Suprapubic skin (tissue), 4 donors: Measurements from ENCODE around the gene LPCAT1. TPM values are rescaled to one million over a fixed set of nuclear protein-coding genes. Genes with fewer than 3 reads are reported as not detected.

ENCODE experiments used
- DNase-seq, 2 donors: peaks; one replicate each; pipeline ENCODE4 v3.0.0-alpha.2; 2019; ENCODE audit warnings: low spot score in 2 of 2
- H3K27ac ChIP-seq: fragments of 200-600 bp; sonication (generic); one replicate; pipeline ENCODE4 v1.5.1; 2019
- H3K27me3 ChIP-seq: fragments of 200-600 bp; sonication (generic); one replicate; pipeline ENCODE4 v1.5.1; 2019
- H3K36me3 ChIP-seq: fragments of 200-600 bp; sonication (generic); one replicate; pipeline ENCODE4 v1.5.1; 2019
- H3K4me1 ChIP-seq: fragments of 200-600 bp; sonication (generic); one replicate; pipeline ENCODE4 v1.5.1; 2019
- H3K4me3 ChIP-seq: fragments of 200-600 bp; sonication (generic); one replicate; pipeline ENCODE4 v1.5.1; 2019; ENCODE audit warnings: mild to moderate bottlenecking
- H3K9me3 ChIP-seq: fragments of 200-600 bp; sonication (generic); one replicate; pipeline ENCODE4 v1.5.1; 2019
- CTCF ChIP-seq, 2 donors: fragments of 200-600 bp in 1 of 2; fragments of 450-650 bp in 1 of 2; sonication (generic) in 1 of 2; IDR thresholded peaks; one replicate each; pipeline ENCODE4 v1.5.1; 2016 to 2019; ENCODE audit warnings: antibody characterized with exemption in 2 of 2, mild to moderate bottlenecking in 1 of 2, moderate library complexity in 1 of 2
- EP300 ChIP-seq: sonication (generic); formaldehyde crosslinking; IDR thresholded peaks from one replicate; pipeline ENCODE4 v1.6.1; 2017; ENCODE audit warnings: antibody characterized with exemption
- POLR2A ChIP-seq, 2 donors: fragments of 450-650 bp; IDR thresholded peaks; one replicate each; pipeline ENCODE4 v1.6.1; 2017; ENCODE audit warnings: antibody characterized with exemption in 2 of 2, mild to moderate bottlenecking in 2 of 2, moderate library complexity in 2 of 2
- POLR2AphosphoS5 ChIP-seq, 3 donors: sonication (generic); formaldehyde crosslinking; IDR thresholded peaks; one replicate each; pipeline ENCODE4 v1.6.1; 2017; ENCODE audit warnings: antibody characterized with exemption in 3 of 3
- WGBS: methylation state at CpG from one replicate; pipeline ENCODE4 v1.1.5; 2018; 5-methylcytosine and 5-hydroxymethylcytosine counted together
- total RNA-seq, 4 donors: library from RNA; depleted of rRNA; stranded (reverse); fragments of >200 nt; gene quantifications; one replicate each; pipeline ENCODE4 v1.1.0, GENCODE V29; 2016

Gene LPCAT1
- total RNA-seq, 4 donors from 2014 or later: 11.3 to 21.0 (median 13.8) TPM

GRCh38 chr5:1443171-1443570, 80.6 kb downstream of the LPCAT1 start:
- 73% methylated on average over 9 of the region's 9 CpGs for WGBS
- H3K36me3 ChIP-seq: no peaks in the 10 kb centered on the region
- H3K4me1 ChIP-seq: peaks cover 19% of the 10 kb centered on the region
- H3K4me3 ChIP-seq: no peak overlapping the region
- DNase-seq: no peak
- no peak overlapping the region for H3K27ac ChIP-seq
- no peak for TF ChIP-seq POLR2AphosphoS5 (IDR thresholded peaks at IDR 0.05)
- no peaks in the 10 kb centered on the region for H3K9me3 ChIP-seq
- peaks cover 87% of the 10 kb centered on the region for H3K27me3 ChIP-seq

GRCh38 chr5:1442222-1443145, 81.3 kb downstream of the LPCAT1 start:
- no peak overlapping the region for H3K4me3 ChIP-seq
- TF ChIP-seq CTCF (IDR thresholded peaks at IDR 0.05) (no peak), POLR2AphosphoS5 (IDR thresholded peaks at IDR 0.05) (no peak), POLR2A (IDR thresholded peaks at IDR 0.05) (no peak), EP300 (no peak)
- H3K9me3 ChIP-seq: no peaks in the 10 kb centered on the region
- no peaks in the 10 kb centered on the region for H3K36me3 ChIP-seq
- peak in 1 of 2 donors; percentile 56 for DNase-seq
- 80% methylated on average over 23 of the region's 36 CpGs for WGBS
- peaks cover 84% of the 10 kb centered on the region for H3K27me3 ChIP-seq
- H3K4me1 ChIP-seq: peaks cover 19% of the 10 kb centered on the region
- H3K27ac ChIP-seq: no peak overlapping the region

- TF ChIP-seq POLR2AphosphoS5 (IDR thresholded peaks at IDR 0.05): no peak
- TF ChIP-seq POLR2A (IDR thresholded peaks at IDR 0.05): no peak
- TF ChIP-seq EP300: no peak
- no peak for TF ChIP-seq CTCF (IDR thresholded peaks at IDR 0.05)
- DNase-seq: peak in 1 of 2 donors; percentile 68
- H3K36me3 ChIP-seq: no peaks in the 10 kb centered on the region
- 89% methylated on average over 24 of the region's 24 CpGs for WGBS
- no peak overlapping the region for H3K4me3 ChIP-seq
- no peak overlapping the region for H3K27ac ChIP-seq
- no peaks in the 10 kb centered on the region for H3K9me3 ChIP-seq
- peaks cover 19% of the 10 kb centered on the region for H3K4me1 ChIP-seq
- H3K27me3 ChIP-seq: peaks cover 73% of the 10 kb centered on the region
Observed at GRCh38 chr5:1441166-1441865, 82.4 kb downstream of the LPCAT1 start.

- Histone ChIP-seq H3K27ac (no peak overlapping the region), H3K36me3 (no peaks in the 10 kb centered on the region), H3K27me3 (peaks cover 60% of the 10 kb centered on the region), H3K9me3 (no peaks in the 10 kb centered on the region), H3K4me3 (no peak overlapping the region), H3K4me1 (peaks cover 7% of the 10 kb centered on the region)
- no peak for DNase-seq
- 96% methylated on average over 3 of the region's 3 CpGs for WGBS
- TF ChIP-seq POLR2A (IDR thresholded peaks at IDR 0.05) (no peak), EP300 (no peak), CTCF (IDR thresholded peaks at IDR 0.05) (no peak), POLR2AphosphoS5 (IDR thresholded peaks at IDR 0.05) (no peak)
Observed at GRCh38 chr5:1440098-1440493, 83.7 kb downstream of the LPCAT1 start.

- TF ChIP-seq POLR2AphosphoS5 (IDR thresholded peaks at IDR 0.05) (no peak), POLR2A (IDR thresholded peaks at IDR 0.05) (no peak), CTCF (IDR thresholded peaks at IDR 0.05) (no peak), EP300 (no peak)
- Histone ChIP-seq H3K4me3 (no peak overlapping the region), H3K36me3 (no peaks in the 10 kb centered on the region), H3K27me3 (peaks cover 56% of the 10 kb centered on the region), H3K4me1 (peaks cover 1% of the 10 kb centered on the region), H3K9me3 (no peaks in the 10 kb centered on the region), H3K27ac (no peak overlapping the region)
- peak in 1 of 2 donors; percentile 72 for DNase-seq
- WGBS: 86% methylated on average over 14 of the region's 15 CpGs
Observed at GRCh38 chr5:1439388-1440097, 84.2 kb downstream of the LPCAT1 start.
